ENCODE data around the gene NIPA2.

The NIPA2 gene

DNA sequence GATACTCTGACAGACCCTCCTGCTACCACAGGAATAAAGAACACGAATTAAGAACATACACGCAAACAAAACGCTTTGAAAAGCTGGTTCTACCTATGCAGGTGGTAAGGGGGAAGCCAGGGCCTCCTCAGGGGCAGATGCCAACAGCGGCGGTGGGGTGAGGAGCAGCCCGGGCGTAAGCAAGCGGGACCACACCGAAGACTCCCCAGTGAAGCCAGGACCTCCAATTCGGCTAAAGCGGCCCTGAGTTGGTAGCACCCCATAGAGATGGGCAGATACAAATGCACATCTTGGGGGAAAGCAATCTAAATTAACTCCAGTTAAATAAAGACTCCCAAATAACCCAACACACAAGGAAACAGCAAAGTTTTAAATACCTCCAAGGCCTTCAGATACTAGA is 32.4 kb downstream of the NIPA2 start:
- H3K36me3 ChIP-seq (ENCODE audit: control insufficient read depth, insufficient read depth, low read length) = no peaks in the 10 kb centered on the region
- H3K9ac ChIP-seq (ENCODE audit: low read length) = no peak overlapping the region
- H3K4me3 ChIP-seq (ENCODE audit: low read length) = no peak overlapping the region

DNA sequence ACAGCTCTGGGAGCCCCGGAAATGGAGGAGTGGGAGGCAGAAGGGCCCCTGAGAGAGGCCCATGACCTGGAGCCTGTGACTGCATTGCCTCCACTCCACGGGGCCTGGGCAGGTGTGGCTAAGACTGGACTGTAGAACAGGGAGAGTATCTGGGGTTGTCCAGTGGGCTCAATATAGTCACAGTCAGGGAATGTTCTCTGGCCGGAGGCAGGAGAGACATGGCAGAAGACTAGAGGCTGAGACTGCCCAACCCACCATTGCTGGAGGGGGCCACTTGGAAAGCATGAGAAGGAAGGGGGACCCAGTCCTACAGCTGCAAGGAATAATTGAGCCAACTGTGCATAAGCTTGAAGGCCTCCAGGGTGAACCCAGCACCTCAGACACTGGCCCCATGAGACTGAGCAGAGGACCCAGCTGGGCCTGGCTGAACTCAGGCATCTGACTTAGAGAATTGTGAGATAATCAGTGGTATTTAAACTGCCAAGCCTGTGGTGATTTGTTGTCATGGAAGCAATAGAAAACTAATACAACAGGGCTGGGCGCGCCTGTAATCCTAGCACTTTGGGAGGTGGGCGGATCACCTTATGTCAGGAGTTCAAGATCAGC is 33.1 kb downstream of the NIPA2 start:
- no peak overlapping the region for H3K4me3 ChIP-seq (ENCODE audit: low read length)
- H3K27me3 ChIP-seq (ENCODE audit: control insufficient read depth, insufficient read depth, low read length) = no peaks in the 10 kb centered on the region
- H3K9me3 ChIP-seq (ENCODE audit: control insufficient read depth, low read length) = no peaks in the 10 kb centered on the region
- no peaks in the 10 kb centered on the region for H3K36me3 ChIP-seq (ENCODE audit: control insufficient read depth, insufficient read depth, low read length)
- H3K9ac ChIP-seq (ENCODE audit: low read length) = no peak overlapping the region
- H3K4me1 ChIP-seq (ENCODE audit: control insufficient read depth, insufficient read depth, low read length) = no peaks in the 10 kb centered on the region

More for the DNA sequence above, 32.4 kb downstream of the NIPA2 start:
- Histone ChIP-seq H3K9me3 (ENCODE audit: control insufficient read depth, low read length) (no peaks in the 10 kb centered on the region), H3K27me3 (ENCODE audit: control insufficient read depth, insufficient read depth, low read length) (no peaks in the 10 kb centered on the region), H3K4me1 (ENCODE audit: control insufficient read depth, insufficient read depth, low read length) (no peaks in the 10 kb centered on the region)

DNA sequence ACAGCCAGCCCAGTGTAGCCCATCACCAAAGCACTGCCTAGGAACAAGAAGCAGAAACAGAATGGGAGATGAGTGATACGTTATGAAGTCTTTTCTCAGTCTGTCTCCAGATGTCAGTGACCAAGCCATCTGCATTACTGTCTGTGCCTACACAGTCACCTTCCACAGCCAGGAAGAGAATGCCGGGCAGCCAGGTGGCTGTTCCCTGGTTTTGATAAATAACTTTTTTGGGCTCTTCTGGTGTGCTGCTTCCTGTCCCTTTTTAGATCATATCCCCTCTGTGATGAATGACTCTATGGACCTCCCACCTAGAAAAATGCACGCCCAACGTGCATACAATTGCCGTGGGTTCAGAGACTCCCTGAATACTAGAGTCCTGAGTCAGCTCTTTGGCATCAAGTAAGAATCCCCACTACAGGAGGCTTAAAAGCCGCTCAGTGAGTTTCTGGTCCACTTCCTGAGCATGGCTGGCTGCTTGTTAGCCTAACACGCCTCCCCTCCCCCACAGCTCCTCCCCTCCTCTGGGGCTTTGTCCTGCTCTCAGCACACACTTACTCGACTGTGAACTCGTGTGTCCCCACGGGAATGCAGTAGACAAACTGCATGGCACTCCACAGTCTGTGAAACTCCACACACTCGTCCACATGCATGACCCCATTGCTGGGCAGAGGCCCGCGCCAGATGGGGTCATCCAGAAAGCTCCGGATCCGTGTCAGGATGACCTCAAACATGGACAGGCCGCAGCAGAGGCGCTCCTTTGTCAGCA is 34.7 kb downstream of the NIPA2 start:
- Histone ChIP-seq H3K4me3 (ENCODE audit: low read length) (no peak overlapping the region), H3K36me3 (ENCODE audit: control insufficient read depth, insufficient read depth, low read length) (no peaks in the 10 kb centered on the region), H3K9ac (ENCODE audit: low read length) (no peak overlapping the region), H3K27me3 (ENCODE audit: control insufficient read depth, insufficient read depth, low read length) (no peaks in the 10 kb centered on the region), H3K4me1 (ENCODE audit: control insufficient read depth, insufficient read depth, low read length) (no peaks in the 10 kb centered on the region), H3K9me3 (ENCODE audit: control insufficient read depth, low read length) (no peaks in the 10 kb centered on the region)

DNA sequence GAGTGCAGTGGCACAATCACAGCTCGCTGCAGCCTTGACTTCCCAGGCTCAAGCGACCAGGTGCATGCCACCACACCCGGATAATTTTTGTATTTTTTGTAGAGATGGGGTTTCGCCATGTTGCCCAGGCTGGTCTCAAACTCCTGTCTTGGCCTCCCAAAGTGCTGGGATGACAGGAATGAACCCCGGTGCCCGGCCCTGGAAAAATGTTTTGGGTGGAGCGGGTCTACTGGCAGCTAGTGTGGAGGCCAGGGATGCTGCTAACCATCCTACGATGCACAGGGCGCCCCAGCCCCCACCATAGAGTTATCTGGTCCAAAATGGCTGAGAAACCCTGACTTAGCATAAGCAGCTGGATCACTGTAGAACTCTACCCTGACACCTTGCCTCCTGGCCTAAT is 35.4 kb downstream of the NIPA2 start:
- Histone ChIP-seq H3K4me1 (ENCODE audit: control insufficient read depth, insufficient read depth, low read length) (no peaks in the 10 kb centered on the region), H3K36me3 (ENCODE audit: control insufficient read depth, insufficient read depth, low read length) (no peaks in the 10 kb centered on the region), H3K9me3 (ENCODE audit: control insufficient read depth, low read length) (no peaks in the 10 kb centered on the region)

DNA sequence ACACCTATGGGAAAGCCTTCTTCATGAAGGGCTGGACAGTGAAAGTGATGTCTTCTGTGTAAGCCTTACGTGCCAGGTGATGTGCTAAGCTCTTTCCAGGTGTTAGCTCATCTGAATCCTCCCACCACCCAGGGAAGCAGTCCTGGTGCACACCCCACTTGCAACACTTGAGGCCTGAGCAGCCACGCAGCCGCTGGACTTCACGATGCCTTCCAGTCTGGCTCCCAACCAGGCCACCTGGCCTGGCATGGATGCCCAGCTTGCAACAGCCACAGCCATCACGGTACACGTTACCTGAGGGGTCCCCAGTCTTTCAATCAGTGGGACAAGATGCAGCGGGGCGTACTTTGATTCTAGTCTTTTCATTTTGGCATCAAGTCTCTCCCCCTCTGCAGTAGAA is 35.8 kb downstream of the NIPA2 start:
- H3K36me3 ChIP-seq (ENCODE audit: control insufficient read depth, insufficient read depth, low read length) = no peaks in the 10 kb centered on the region
- no peak overlapping the region for H3K4me3 ChIP-seq (ENCODE audit: low read length)
- no peaks in the 10 kb centered on the region for H3K4me1 ChIP-seq (ENCODE audit: control insufficient read depth, insufficient read depth, low read length)
- H3K9ac ChIP-seq (ENCODE audit: low read length) = no peak overlapping the region
- no peaks in the 10 kb centered on the region for H3K27me3 ChIP-seq (ENCODE audit: control insufficient read depth, insufficient read depth, low read length)
- H3K9me3 ChIP-seq (ENCODE audit: control insufficient read depth, low read length) = no peaks in the 10 kb centered on the region

More for the DNA sequence above, 35.4 kb downstream of the NIPA2 start:
- Histone ChIP-seq H3K4me3 (ENCODE audit: low read length) (no peak overlapping the region), H3K9ac (ENCODE audit: low read length) (no peak overlapping the region), H3K27me3 (ENCODE audit: control insufficient read depth, insufficient read depth, low read length) (no peaks in the 10 kb centered on the region)

DNA sequence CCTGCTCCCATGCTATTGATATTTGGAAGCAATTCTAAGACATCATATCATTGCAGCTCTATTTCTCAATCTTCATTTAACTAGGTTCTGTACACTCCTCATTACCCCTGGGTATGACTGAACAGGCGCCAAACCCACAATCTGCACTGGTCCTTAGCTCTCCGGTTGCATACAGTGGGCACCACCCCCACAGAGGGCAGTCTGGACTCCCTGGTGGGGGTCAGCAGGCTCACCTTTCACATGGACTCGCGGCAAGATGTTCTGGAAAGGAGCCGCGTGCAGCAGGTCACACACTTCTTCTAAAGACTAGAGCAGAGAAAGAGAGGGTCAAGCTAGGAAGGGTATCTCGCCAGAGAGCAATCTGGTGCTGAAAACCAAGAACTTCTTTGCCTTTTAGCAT is 36.5 kb downstream of the NIPA2 start:
- Histone ChIP-seq H3K9me3 (ENCODE audit: control insufficient read depth, low read length) (no peaks in the 10 kb centered on the region), H3K27me3 (ENCODE audit: control insufficient read depth, insufficient read depth, low read length) (no peaks in the 10 kb centered on the region), H3K9ac (ENCODE audit: low read length) (no peak overlapping the region), H3K4me1 (ENCODE audit: control insufficient read depth, insufficient read depth, low read length) (no peaks in the 10 kb centered on the region), H3K36me3 (ENCODE audit: control insufficient read depth, insufficient read depth, low read length) (no peaks in the 10 kb centered on the region), H3K4me3 (ENCODE audit: low read length) (no peak overlapping the region)

DNA sequence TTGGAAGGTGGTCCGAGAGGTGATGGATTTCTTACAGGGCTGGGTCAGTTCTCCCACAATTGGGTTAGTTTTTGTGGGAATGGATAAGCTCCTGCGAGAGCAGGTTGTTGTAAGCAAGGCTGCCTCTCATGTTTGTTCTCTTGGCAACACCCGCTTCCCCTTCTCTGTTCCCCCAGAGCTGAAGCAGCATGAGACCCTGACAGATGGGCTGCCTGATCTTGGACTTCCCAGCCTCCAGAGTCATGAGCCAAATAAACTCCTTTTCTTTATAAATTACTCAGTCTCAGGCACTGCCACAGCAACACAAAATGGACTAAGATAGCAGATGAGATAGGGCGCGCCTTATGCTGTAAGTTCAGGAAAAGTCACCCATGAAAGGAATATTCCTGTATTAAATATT is 38.7 kb downstream of the NIPA2 start:
- H3K9me3 ChIP-seq (ENCODE audit: control insufficient read depth, low read length) = no peaks in the 10 kb centered on the region
- H3K27me3 ChIP-seq (ENCODE audit: control insufficient read depth, insufficient read depth, low read length) = no peaks in the 10 kb centered on the region
- H3K9ac ChIP-seq (ENCODE audit: low read length) = no peak overlapping the region
- H3K36me3 ChIP-seq (ENCODE audit: control insufficient read depth, insufficient read depth, low read length) = peaks cover 3% of the 10 kb centered on the region
- H3K4me3 ChIP-seq (ENCODE audit: low read length) = no peak overlapping the region
- H3K4me1 ChIP-seq (ENCODE audit: control insufficient read depth, insufficient read depth, low read length) = no peaks in the 10 kb centered on the region

DNA sequence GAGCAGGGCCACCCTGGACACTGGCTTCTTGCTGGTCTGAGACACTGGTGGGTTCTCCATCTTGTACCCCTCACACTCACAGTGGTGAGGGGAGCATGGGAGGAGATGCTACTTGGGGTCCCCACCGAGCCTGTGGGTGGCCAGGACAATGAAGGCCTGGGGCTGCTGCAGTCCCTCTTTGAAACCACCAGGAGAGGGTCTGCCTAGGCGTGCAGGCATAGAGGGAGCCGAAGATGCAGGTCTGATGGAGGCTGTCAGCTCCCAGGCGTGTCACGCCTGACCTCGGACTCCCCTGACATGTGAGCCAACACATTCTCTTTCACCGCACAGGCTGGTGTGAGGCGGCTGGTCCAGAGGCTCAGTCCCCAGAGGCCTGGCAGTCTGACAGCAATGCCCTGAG is 39.1 kb downstream of the NIPA2 start:
- H3K36me3 ChIP-seq (ENCODE audit: control insufficient read depth, insufficient read depth, low read length) = peaks cover 8% of the 10 kb centered on the region
- H3K4me1 ChIP-seq (ENCODE audit: control insufficient read depth, insufficient read depth, low read length) = no peaks in the 10 kb centered on the region
- no peaks in the 10 kb centered on the region for H3K9me3 ChIP-seq (ENCODE audit: control insufficient read depth, low read length)
- no peak overlapping the region for H3K4me3 ChIP-seq (ENCODE audit: low read length)
- no peak overlapping the region for H3K9ac ChIP-seq (ENCODE audit: low read length)
- H3K27me3 ChIP-seq (ENCODE audit: control insufficient read depth, insufficient read depth, low read length) = no peaks in the 10 kb centered on the region

DNA sequence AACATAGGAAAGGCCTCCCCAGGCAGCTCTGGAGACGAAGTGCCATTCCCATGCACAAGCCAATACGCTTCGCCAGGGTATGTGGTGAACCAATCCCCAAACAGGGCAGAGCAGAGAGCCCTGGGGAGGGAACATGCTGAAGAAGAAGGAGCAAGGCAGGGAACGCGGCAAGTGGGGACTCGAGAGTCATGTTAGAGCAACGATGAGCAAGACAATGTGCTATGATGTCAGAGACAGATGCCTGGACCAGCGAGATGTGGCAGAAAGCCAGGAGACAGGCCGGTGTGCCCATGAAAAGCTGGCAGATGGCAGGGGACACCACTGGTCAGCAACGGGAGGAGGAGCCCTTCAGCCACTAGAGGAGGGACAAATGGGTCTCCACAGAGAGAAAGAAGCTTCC is 39.6 kb downstream of the NIPA2 start:
- peaks cover 11% of the 10 kb centered on the region for H3K36me3 ChIP-seq (ENCODE audit: control insufficient read depth, insufficient read depth, low read length)
- no peaks in the 10 kb centered on the region for H3K9me3 ChIP-seq (ENCODE audit: control insufficient read depth, low read length)
- H3K4me1 ChIP-seq (ENCODE audit: control insufficient read depth, insufficient read depth, low read length) = no peaks in the 10 kb centered on the region
- H3K9ac ChIP-seq (ENCODE audit: low read length) = no peak overlapping the region
- no peak overlapping the region for H3K4me3 ChIP-seq (ENCODE audit: low read length)
- no peaks in the 10 kb centered on the region for H3K27me3 ChIP-seq (ENCODE audit: control insufficient read depth, insufficient read depth, low read length)

DNA sequence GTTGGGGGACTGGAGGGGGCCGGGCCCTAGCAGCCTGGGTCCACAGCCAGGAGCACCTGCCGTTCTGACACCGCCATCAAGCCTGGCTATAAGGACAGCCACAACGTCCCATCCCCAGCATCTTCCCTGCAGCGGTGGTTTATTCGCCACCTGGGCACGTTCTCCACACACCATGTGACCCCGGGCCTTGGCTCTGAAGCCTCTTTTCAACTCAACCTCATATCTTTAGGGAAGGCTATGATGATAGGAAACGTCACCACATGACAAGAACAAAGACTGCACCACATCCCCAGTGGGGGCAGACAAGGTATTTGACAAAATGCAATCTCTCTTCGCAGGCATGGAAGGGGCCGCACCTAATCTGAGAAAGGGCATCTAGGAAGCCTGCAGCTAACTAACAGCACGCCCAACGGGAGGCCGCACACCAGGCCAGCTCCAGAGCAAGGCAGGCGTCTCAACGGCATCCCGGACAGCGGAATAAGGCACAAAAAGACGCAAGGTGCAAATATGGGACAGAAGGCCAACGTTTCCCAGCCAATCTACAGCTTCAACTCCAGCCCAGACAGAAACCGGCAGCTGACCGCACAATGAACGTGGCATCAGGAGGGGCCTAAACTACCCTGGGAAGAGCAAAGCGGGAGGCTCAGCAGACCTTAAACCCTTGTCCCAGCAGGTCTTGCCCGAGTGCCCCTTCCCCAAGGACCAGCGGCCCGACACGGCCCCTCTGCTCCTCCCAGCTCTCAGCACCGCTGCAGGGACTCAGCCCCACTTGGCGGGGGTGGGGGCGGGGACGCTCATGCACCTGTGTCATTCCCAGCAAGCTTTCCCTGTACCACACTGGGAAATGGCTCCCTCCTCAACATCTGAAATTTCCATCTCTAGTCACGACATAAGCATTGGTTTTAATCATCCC is 41.9 kb downstream of the NIPA2 start:
- no peaks in the 10 kb centered on the region for H3K9me3 ChIP-seq (ENCODE audit: control insufficient read depth, low read length)
- no peak overlapping the region for H3K4me3 ChIP-seq (ENCODE audit: low read length)
- no peak overlapping the region for H3K9ac ChIP-seq (ENCODE audit: low read length)
- peaks cover 11% of the 10 kb centered on the region for H3K36me3 ChIP-seq (ENCODE audit: control insufficient read depth, insufficient read depth, low read length)
- H3K27me3 ChIP-seq (ENCODE audit: control insufficient read depth, insufficient read depth, low read length) = no peaks in the 10 kb centered on the region
- peaks cover 11% of the 10 kb centered on the region for H3K4me1 ChIP-seq (ENCODE audit: control insufficient read depth, insufficient read depth, low read length)

DNA sequence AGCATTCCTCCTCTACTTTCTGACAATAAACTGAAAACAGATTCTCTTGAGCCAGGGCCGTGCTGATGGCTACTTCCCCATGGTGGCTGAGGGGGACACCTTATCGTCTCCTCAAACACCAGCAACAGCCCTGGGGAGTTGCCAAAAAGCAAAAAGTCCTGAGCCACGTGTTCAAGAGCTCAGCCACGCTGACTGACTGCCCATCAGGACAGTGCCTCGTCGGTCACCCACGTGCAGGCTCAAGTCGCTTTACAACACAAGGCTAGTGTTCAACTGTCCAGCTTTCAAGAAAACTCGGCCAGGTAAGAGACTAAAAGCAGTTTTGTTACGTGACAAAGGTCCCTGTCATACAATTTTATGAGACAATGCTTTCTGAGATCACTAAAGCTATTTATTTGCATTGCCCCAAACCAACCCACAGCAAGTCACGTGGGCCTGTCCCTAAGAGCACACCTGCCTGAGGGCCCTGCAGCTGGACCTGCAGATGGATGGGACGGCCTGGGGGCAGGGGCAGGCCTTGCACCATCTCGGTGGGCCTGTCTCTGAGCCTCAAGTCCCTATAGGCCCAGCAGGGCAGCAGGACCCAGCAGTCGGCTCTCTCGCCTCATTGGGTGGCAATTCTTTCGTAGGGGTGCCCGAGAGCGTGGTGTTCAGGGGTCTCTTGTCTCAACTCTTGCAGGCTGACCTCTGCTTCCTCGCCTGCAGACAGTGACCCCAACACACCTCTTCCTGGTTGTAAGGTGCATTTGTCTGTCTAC is 42.7 kb downstream of the NIPA2 start:
- Histone ChIP-seq H3K4me3 (ENCODE audit: low read length) (no peak overlapping the region), H3K36me3 (ENCODE audit: control insufficient read depth, insufficient read depth, low read length) (peaks cover 11% of the 10 kb centered on the region), H3K4me1 (ENCODE audit: control insufficient read depth, insufficient read depth, low read length) (peaks cover 12% of the 10 kb centered on the region), H3K27me3 (ENCODE audit: control insufficient read depth, insufficient read depth, low read length) (no peaks in the 10 kb centered on the region), H3K9me3 (ENCODE audit: control insufficient read depth, low read length) (no peaks in the 10 kb centered on the region), H3K9ac (ENCODE audit: low read length) (no peak overlapping the region)
